HepG2 (cell line): ENCODE results near the gene DNAJC7. TPM values are rescaled to one million over a fixed set of nuclear protein-coding genes. Genes with fewer than 3 reads are reported as not detected.

Experiments
- ARNT2 ChIP-seq: sonication (generic); formaldehyde crosslinking; IDR thresholded peaks from 2 replicates; pipeline ENCODE4 v1.8.0; 2022; ENCODE audit warnings: mild to moderate bottlenecking, low read depth, missing genetic modification reagents, moderate library complexity
- DZIP1 ChIP-seq: sonication (generic); formaldehyde crosslinking; IDR thresholded peaks from 2 replicates; pipeline ENCODE4 v1.5.0; 2020; ENCODE audit warnings: mild to moderate bottlenecking, missing genetic modification reagents
- HNF4G ChIP-seq, 2 experiments: sonication (generic) in 1 of 2; formaldehyde crosslinking in 1 of 2; IDR thresholded peaks; 2 replicates each; pipeline versions ENCODE4 v1.4.0 to v1.6.1; 2011 to 2020; ENCODE audit warnings: borderline replicate concordance in 2 of 2, low read depth in 2 of 2, mild to moderate bottlenecking in 2 of 2, low read length in 1 of 2, missing genetic modification reagents in 1 of 2, moderate library complexity in 1 of 2
- JUND ChIP-seq: sonication (generic); formaldehyde crosslinking; IDR thresholded peaks from 2 replicates; pipeline ENCODE4 v1.8.0; 2022; ENCODE audit warnings: mild to moderate bottlenecking, missing genetic modification reagents
- KDM3A ChIP-seq: IDR thresholded peaks from 2 replicates; pipeline ENCODE4 v1.6.1; 2018; ENCODE audit warnings: low read depth, missing compliant biosample characterization
- RELA ChIP-seq: sonication (generic); formaldehyde crosslinking; IDR thresholded peaks from 2 replicates; pipeline ENCODE4 v1.4.0; 2020; ENCODE audit warnings: missing genetic modification reagents
- YEATS2 ChIP-seq: sonication (generic); formaldehyde crosslinking; IDR thresholded peaks from 2 replicates; pipeline ENCODE4 v1.4.0; 2020; ENCODE audit warnings: missing genetic modification reagents, borderline replicate concordance
- YY1 ChIP-seq: IDR thresholded peaks from 2 replicates; pipeline ENCODE4 v1.6.1; 2011; ENCODE audit warnings: low read length, low read depth, moderate library complexity, mild to moderate bottlenecking; ENCODE audit not compliant: insufficient read depth, insufficient replicate concordance
- ZFP36 ChIP-seq: fragments of 150-350 bp; IDR thresholded peaks from 2 replicates; pipeline ENCODE4 v1.6.1; 2018; ENCODE audit warnings: borderline replicate concordance, low read length, low read depth; ENCODE audit not compliant: partially characterized antibody
- ZNF224 ChIP-seq: sonication (generic); formaldehyde crosslinking; IDR thresholded peaks from 2 replicates; pipeline ENCODE4 v1.5.0; 2020; ENCODE audit warnings: mild to moderate bottlenecking, missing genetic modification reagents
- ZNF275 ChIP-seq: sonication (generic); formaldehyde crosslinking; IDR thresholded peaks from 2 replicates; pipeline ENCODE4 v1.8.0; 2022; ENCODE audit warnings: missing genetic modification reagents, mild to moderate bottlenecking, inconsistent platforms, borderline replicate concordance
- ZNF496 ChIP-seq: sonication (generic); formaldehyde crosslinking; IDR thresholded peaks from 2 replicates; pipeline ENCODE4 v1.8.1; 2023; ENCODE audit warnings: mild to moderate bottlenecking, moderate library complexity, missing genetic modification reagents; ENCODE audit not compliant: insufficient replicate concordance
- ZNF781 ChIP-seq: sonication (generic); formaldehyde crosslinking; IDR thresholded peaks from 2 replicates; pipeline ENCODE4 v1.5.1; 2020; ENCODE audit warnings: borderline replicate concordance, mild to moderate bottlenecking, missing genetic modification reagents; ENCODE audit errors: not compliant biosample characterization
- ZNF883 ChIP-seq: sonication (generic); formaldehyde crosslinking; IDR thresholded peaks from 2 replicates; pipeline ENCODE4 v1.5.1; 2020; ENCODE audit warnings: mild to moderate bottlenecking, missing genetic modification reagents; ENCODE audit errors: not compliant biosample characterization
- ZSCAN9 ChIP-seq: IDR thresholded peaks from 2 replicates; pipeline ENCODE4 v1.6.1; 2016; ENCODE audit warnings: borderline replicate concordance
- polyA plus RNA-seq, 8 experiments: library from polyadenylated mRNA; depleted of rRNA in 3 of 8; stranded (reverse) in 7 of 8; unstranded in 1 of 8; fragments of >200 nt; fragmentation: Illumina TruSeq in 4 of 8; extraction: Trizol in 4 of 8; gene quantifications; 2 replicates each; pipeline versions ENCODE4 v1.2.1 to v1.2.3, GENCODE V29; 2011 to 2016; ENCODE audit warnings: low read depth in 4 of 8, missing spikeins in 1 of 8, mixed read lengths in 1 of 8; ENCODE audit not compliant: insufficient read depth in 1 of 8
- total RNA-seq, 5 experiments: library from RNA; depleted of rRNA; stranded (reverse); fragments of >200 nt; fragmentation: Illumina TruSeq; extraction: Trizol; gene quantifications; 2 replicates each; pipeline ENCODE4 v1.2.3, GENCODE V29; 2016; ENCODE audit warnings: low read depth in 1 of 5
- TF ChIP-seq, protein P1 (sequence below): sonication (generic); formaldehyde crosslinking; conservative IDR thresholded peaks from 2 replicates; pipeline ENCODE4 v1.4.0; 2020; ENCODE audit warnings: missing genetic modification reagents
- TF ChIP-seq, protein P2 (sequence below): sonication (generic); formaldehyde crosslinking; IDR thresholded peaks from 2 replicates; pipeline ENCODE4 v1.4.0; 2020; ENCODE audit warnings: missing genetic modification reagents

Gene DNAJC7
- total and polyA plus RNA-seq, 2 of the 13 experiments (the other 11 are each of a cell fraction or from before 2014, with no cell fraction given), result 47.7 to 132 TPM

- TF ChIP-seq ZNF224 (peak; percentile 65; the same call in 1 of the 2 replicates), ZNF883 (CRISPR knock-in tag) (peak; percentile 76), HNF4G (IDR thresholded peaks at IDR 0.05; ENCODE audit: borderline replicate concordance, low read depth, low read length) (0 out of 2 replicates have a peak, but pooled peaks have one; percentile 18), HNF4G (CRISPR knock-in tag; IDR thresholded peaks at IDR 0.05; ENCODE audit: borderline replicate concordance, low read depth) (peak; percentile 14; the same call in 1 of the 2 replicates), ZFP36 (no peak), JUND (CRISPR knock-in tag) (peak; percentile 42; the same call in 1 of the 2 replicates), ZNF781 (CRISPR knock-in tag) (no peak), ZNF496 (CRISPR knock-in tag) (no peak), RELA (CRISPR knock-in tag) (peak; percentile 91; the same call in 1 of the 2 replicates), YEATS2 (CRISPR knock-in tag) (peak; percentile 68), ZNF275 (CRISPR knock-in tag) (no peak; the same call in 1 of the 2 replicates), YY1 (peak; percentile 84), KDM3A (CRISPR knock-in tag) (peak; percentile 82), ZSCAN9 (CRISPR knock-in tag) (no peak), ARNT2 (CRISPR knock-in tag) (peak; percentile 85; the same call in 1 of the 2 replicates), DZIP1 (CRISPR knock-in tag) (peak; percentile 66; the same call in 1 of the 2 replicates)
- TF ChIP-seq, protein P1, sequence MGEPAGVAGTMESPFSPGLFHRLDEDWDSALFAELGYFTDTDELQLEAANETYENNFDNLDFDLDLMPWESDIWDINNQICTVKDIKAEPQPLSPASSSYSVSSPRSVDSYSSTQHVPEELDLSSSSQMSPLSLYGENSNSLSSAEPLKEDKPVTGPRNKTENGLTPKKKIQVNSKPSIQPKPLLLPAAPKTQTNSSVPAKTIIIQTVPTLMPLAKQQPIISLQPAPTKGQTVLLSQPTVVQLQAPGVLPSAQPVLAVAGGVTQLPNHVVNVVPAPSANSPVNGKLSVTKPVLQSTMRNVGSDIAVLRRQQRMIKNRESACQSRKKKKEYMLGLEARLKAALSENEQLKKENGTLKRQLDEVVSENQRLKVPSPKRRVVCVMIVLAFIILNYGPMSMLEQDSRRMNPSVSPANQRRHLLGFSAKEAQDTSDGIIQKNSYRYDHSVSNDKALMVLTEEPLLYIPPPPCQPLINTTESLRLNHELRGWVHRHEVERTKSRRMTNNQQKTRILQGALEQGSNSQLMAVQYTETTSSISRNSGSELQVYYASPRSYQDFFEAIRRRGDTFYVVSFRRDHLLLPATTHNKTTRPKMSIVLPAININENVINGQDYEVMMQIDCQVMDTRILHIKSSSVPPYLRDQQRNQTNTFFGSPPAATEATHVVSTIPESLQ (CRISPR knock-in tag), result 0 out of 2 replicates have a peak, but pooled peaks have one; percentile 46
- TF ChIP-seq, protein P2, sequence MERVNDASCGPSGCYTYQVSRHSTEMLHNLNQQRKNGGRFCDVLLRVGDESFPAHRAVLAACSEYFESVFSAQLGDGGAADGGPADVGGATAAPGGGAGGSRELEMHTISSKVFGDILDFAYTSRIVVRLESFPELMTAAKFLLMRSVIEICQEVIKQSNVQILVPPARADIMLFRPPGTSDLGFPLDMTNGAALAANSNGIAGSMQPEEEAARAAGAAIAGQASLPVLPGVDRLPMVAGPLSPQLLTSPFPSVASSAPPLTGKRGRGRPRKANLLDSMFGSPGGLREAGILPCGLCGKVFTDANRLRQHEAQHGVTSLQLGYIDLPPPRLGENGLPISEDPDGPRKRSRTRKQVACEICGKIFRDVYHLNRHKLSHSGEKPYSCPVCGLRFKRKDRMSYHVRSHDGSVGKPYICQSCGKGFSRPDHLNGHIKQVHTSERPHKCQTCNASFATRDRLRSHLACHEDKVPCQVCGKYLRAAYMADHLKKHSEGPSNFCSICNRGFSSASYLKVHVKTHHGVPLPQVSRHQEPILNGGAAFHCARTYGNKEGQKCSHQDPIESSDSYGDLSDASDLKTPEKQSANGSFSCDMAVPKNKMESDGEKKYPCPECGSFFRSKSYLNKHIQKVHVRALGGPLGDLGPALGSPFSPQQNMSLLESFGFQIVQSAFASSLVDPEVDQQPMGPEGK (CRISPR knock-in tag), result peak; percentile 88
Observed at GRCh38 chr17:41966463-41967140, 50.6 kb downstream of the DNAJC7 start, which contains the start of gene CNP (continued).
